ENCODE data around the gene PLCZ1. TPM values are rescaled to one million over a fixed set of nuclear protein-coding genes. Genes with fewer than 3 reads are reported as not detected.

Gene PLCZ1
- total RNA-seq, 2 donors from 2014 or later: not detected

GRCh38 chr12:18651525-18651924 lies 86.3 kb downstream of the PLCZ1 start:
- TF ChIP-seq CTCF (conservative IDR thresholded peaks at IDR 0.05): no peak
- H3K27ac Mint-ChIP-seq: no peak overlapping the region
- peaks cover 30% of the 10 kb centered on the region for H3K4me1 Mint-ChIP-seq

GRCh38 chr12:18646286-18646890 lies 91.4 kb downstream of the PLCZ1 start:
- no peak overlapping the region for H3K4me3 Mint-ChIP-seq

More at GRCh38 chr12:18651525-18651924, 86.3 kb downstream of the PLCZ1 start:
- H3K4me1 ChIP-seq (ENCODE audit: control insufficient read depth, insufficient read depth, low read length): peaks cover 3% of the 10 kb centered on the region
- Mint-ChIP-seq H3K36me3 (ENCODE audit: low read depth) (no peaks in the 10 kb centered on the region), H3K4me3 (no peak overlapping the region), H3K27me3 (ENCODE audit: insufficient read depth) (peaks cover 3% of the 10 kb centered on the region), H3K9me3 (no peaks in the 10 kb centered on the region)
- no peak overlapping the region for H3K9ac ChIP-seq (ENCODE audit: extremely low read depth, low read length, poor library complexity, severe bottlenecking)
- H3K36me3 ChIP-seq (ENCODE audit: control insufficient read depth, insufficient read depth, low read length): no peaks in the 10 kb centered on the region
- peaks cover 22% of the 10 kb centered on the region for H3K27me3 ChIP-seq (ENCODE audit: control insufficient read depth, insufficient read depth, low read length, poor library complexity, severe bottlenecking)
- 86 to 100% methylated on average over 1 to 2 of the region's 2 CpGs for WGBS, 2 experiments (ENCODE audit: insufficient coverage in 1 of 2, insufficient read length in 1 of 2)
- H3K27ac ChIP-seq (ENCODE audit: low read depth, low read length): no peak overlapping the region
- no peak overlapping the region for H3K4me3 ChIP-seq (ENCODE audit: low read length)
- DNase-seq: no peak
- no peaks in the 10 kb centered on the region for H3K9me3 ChIP-seq (ENCODE audit: control insufficient read depth, low read length)

GRCh38 chr12:18644564-18644963 lies 93.2 kb downstream of the PLCZ1 start:
- Mint-ChIP-seq H3K27ac (no peak overlapping the region), H3K9me3 (no peaks in the 10 kb centered on the region), H3K4me3 (no peak overlapping the region), H3K36me3 (ENCODE audit: low read depth) (no peaks in the 10 kb centered on the region), H3K4me1 (peaks cover 4% of the 10 kb centered on the region), H3K27me3 (ENCODE audit: insufficient read depth) (no peaks in the 10 kb centered on the region)
- no peak overlapping the region for H3K9ac ChIP-seq (ENCODE audit: extremely low read depth, low read length, poor library complexity, severe bottlenecking)
- WGBS, 2 experiments (ENCODE audit: insufficient coverage in 1 of 2, insufficient read length in 1 of 2): 98 to 100% methylated on average over 1 to 3 of the region's 3 CpGs
- H3K9me3 ChIP-seq (ENCODE audit: control insufficient read depth, low read length): no peaks in the 10 kb centered on the region
- H3K27ac ChIP-seq (ENCODE audit: low read depth, low read length): no peak overlapping the region
- DNase-seq: no peak
- no peak for TF ChIP-seq CTCF (conservative IDR thresholded peaks at IDR 0.05)
- no peaks in the 10 kb centered on the region for H3K4me1 ChIP-seq (ENCODE audit: control insufficient read depth, insufficient read depth, low read length)
- H3K27me3 ChIP-seq (ENCODE audit: control insufficient read depth, insufficient read depth, low read length, poor library complexity, severe bottlenecking): no peaks in the 10 kb centered on the region
- H3K4me3 ChIP-seq (ENCODE audit: low read length): no peak overlapping the region
- H3K36me3 ChIP-seq (ENCODE audit: control insufficient read depth, insufficient read depth, low read length): no peaks in the 10 kb centered on the region

More at GRCh38 chr12:18646286-18646890, 91.4 kb downstream of the PLCZ1 start:
- H3K36me3 ChIP-seq (ENCODE audit: control insufficient read depth, insufficient read depth, low read length): no peaks in the 10 kb centered on the region
- H3K9me3 Mint-ChIP-seq: no peaks in the 10 kb centered on the region
- no peak overlapping the region for H3K9ac ChIP-seq (ENCODE audit: extremely low read depth, low read length, poor library complexity, severe bottlenecking)
- peaks cover 1% of the 10 kb centered on the region for H3K27me3 ChIP-seq (ENCODE audit: control insufficient read depth, insufficient read depth, low read length, poor library complexity, severe bottlenecking)
- no peak overlapping the region for H3K27ac ChIP-seq (ENCODE audit: low read depth, low read length)
- DNase-seq: no peak
- no peaks in the 10 kb centered on the region for H3K9me3 ChIP-seq (ENCODE audit: control insufficient read depth, low read length)
- H3K36me3 Mint-ChIP-seq (ENCODE audit: low read depth): no peaks in the 10 kb centered on the region
- no peak overlapping the region for H3K27ac Mint-ChIP-seq
- peaks cover 4% of the 10 kb centered on the region for H3K4me1 Mint-ChIP-seq
- TF ChIP-seq CTCF (conservative IDR thresholded peaks at IDR 0.05): no peak
- H3K4me3 ChIP-seq (ENCODE audit: low read length): no peak overlapping the region
- whole genome bisulfite sequencing, 2 experiments (ENCODE audit: insufficient coverage in 1 of 2, insufficient read length in 1 of 2): 85 to 92% methylated on average over 6 of the region's 6 CpGs
- H3K4me1 ChIP-seq (ENCODE audit: control insufficient read depth, insufficient read depth, low read length): no peaks in the 10 kb centered on the region
- H3K27me3 Mint-ChIP-seq (ENCODE audit: insufficient read depth): peaks cover under 1% of the 10 kb centered on the region

Data from endodermal cell (in vitro differentiated cells).